ENCODE results near the gene DUSP2.
"Not testable (repeated sequence)": the region's sequence is repeated elsewhere in the genome, so short reads cannot be mapped to it uniquely, and the experiment has no call there.

Gene DUSP2

GRCh38 chr2:96147593-96148201 lies 2.5 kb upstream of the DUSP2 start:
- DNase-seq (ENCODE audit: low read depth in 2 of 2): no peak

DNA sequence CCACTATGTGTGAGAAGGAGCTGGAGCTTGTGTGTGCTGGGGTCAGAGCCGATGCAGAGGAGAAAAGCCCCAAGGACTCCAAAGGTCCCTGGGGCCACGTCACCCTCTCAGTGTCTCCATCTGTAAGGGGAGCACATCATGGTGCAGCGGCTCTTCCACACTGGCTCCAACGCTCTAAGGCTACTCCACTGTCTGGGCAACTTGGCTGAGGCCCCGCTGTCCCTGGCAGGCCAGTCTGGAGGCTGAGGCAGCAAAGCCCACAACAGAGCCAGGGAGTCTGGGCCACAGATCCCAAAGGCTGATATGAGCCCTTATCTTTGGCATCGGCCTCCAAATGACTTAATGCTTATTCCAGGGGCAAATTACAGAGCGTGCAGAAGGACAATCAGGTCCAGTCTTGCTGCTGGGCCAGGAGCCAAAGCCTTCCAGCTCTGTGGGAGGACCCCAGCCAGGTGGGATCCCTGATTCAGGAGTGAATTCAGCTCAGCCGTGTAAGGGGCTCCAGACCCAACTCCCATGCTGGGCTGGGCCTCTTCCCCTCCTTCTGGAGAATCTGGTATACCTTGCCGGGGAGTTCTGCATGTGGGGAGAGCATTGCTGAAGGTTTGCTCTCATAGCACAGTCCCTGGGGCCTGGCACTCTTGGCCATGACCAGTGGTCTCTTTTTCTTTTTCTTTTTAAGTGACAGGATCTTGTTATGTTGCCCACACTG lies 1.8 kb upstream of the DUSP2 start:
- no peak for DNase-seq (ENCODE audit: low read depth in 2 of 2)

DNA sequence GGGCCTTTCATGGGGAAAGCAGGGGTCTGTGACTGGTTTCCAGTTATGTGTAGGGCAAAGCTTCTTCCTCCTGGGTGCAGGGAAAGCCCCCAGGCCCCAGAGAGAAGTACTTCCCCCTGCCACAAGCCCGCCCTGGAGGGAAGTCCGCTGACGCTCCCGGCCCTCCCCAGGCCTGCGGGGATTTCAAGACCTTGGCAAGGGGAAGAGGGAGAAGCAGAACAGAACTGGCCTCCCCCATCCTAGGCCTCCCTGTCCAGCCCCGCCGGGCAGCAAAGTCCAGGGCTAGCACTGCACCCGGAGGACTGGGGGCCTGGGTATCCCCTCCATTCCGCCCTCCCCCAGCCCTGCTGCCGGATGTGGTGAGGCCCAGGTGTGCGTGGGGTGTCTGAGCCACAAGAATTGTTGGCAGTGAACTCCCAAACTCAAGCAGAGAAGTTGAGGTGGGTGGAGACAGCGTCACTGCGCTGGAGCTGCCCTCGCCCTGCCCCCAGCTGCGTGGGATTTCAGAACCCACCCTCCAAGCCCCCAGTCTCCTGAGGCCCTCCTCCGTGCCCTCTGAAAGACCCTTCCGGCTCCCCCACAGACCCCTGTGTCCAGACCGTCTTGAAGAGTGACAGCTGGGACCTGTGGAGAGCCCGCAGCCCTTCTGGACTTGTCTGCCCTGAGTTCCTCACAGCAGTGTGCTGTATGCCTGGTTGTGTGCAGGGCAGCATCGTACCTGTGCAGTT lies 1.1 kb upstream of the DUSP2 start:
- DNase-seq (ENCODE audit: low read depth in 2 of 2): peak; percentile 79 to 86

DNA sequence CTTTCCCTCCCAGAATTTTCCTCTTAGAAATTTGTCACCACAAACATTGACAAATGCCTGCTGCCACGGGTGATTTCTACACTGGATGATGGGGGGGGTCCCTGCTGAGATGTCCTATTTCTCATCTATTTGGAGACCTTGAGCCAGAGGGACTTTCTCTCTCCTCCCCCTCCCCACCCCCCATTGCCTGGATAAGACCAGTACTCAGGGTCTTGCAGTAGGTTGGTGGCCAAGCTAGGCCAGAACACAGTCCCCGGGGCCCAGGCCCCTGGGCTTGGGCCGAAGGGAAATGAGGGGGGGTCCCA lies 560 bp upstream of the DUSP2 start:
- no peak for DNase-seq (ENCODE audit: low read depth in 2 of 2)

DNA sequence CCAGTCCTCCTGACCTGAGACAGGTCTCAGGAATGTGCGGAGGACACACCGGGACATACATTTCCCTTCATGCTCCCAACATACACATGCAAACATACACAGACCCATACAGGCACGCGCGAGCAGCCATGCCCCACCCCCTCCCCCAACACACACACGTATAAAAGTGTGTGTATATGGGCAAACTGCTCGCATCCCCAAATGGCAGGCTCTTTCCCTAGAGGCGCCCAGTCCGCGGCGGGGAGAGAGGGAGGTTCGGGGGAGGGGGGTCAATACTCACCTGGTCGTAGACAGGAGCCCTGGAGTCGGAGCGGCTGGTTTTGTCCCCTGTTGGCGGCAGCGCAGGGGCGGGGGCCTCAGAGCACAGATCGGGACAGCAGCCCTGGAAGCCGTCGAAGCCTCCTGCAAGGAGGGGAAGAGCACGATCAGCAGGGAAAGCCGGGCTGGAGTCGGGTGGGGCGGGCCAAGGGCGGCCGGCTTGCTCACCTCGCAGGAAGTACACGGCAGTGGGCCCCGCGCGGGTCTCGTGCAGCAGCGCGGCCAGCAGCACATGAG lies 682 bp downstream of the DUSP2 start:
- DNase-seq (ENCODE audit: low read depth in 2 of 2): no peak

GRCh38 chr2:96143848-96144480 lies 1.3 kb downstream of the DUSP2 start:
- no peak for DNase-seq (ENCODE audit: low read depth in 2 of 2)

DNA sequence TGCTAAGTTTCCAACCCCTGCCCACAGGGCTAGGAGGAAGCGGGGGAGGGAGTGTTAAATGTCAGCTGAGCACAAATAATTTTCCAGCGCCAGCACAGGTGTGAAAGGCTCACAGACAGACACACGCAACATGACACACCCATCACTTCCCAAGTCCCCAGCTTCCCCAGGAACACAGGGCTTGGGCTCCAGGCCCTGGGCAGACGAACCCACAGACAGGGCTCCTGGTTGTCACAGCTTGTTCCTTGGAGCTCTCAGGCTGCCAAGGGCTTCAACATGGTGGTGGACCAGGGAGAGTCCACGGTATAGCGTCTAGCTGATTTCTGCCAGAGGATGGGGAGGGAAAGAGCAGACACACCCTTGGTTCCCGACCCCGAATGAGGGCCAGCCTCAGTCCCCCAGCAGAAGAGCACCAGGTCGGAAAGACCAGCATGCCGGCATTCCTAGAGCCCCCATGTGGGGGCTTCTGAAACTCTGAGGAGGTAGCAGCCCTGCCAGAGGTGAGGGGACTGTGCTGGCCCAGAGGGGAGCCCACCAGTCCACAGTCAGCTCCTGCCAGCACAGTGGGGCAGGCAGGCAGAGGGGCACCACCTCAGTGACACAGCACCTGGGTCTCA lies 1.9 kb downstream of the DUSP2 start:
- DNase-seq (ENCODE audit: low read depth in 2 of 2): no peak

GRCh38 chr2:96142217-96143113 lies 2.8 kb downstream of the DUSP2 start:
- peak in 1 of 2 donors; percentile 74 for DNase-seq (ENCODE audit: low read depth in 2 of 2)

DNA sequence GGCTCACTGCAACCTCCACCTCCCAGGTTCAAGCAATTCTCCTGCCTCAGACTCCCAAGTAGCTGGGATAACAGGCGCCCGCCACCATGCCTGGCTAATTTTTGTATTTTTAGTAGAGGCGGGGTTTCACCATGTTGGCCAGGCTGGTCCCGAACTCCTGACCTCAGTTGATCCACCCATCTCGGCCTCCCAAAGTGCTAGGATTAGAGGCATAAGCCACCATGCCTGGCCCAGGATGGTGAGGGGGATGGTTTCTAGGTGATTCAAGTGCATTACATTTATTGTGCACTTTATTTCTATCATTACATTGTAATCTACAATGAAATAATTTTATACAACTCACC lies 3.6 kb downstream of the DUSP2 start:
- not testable (repeated sequence) for DNase-seq (ENCODE audit: low read depth in 2 of 2)

DNA sequence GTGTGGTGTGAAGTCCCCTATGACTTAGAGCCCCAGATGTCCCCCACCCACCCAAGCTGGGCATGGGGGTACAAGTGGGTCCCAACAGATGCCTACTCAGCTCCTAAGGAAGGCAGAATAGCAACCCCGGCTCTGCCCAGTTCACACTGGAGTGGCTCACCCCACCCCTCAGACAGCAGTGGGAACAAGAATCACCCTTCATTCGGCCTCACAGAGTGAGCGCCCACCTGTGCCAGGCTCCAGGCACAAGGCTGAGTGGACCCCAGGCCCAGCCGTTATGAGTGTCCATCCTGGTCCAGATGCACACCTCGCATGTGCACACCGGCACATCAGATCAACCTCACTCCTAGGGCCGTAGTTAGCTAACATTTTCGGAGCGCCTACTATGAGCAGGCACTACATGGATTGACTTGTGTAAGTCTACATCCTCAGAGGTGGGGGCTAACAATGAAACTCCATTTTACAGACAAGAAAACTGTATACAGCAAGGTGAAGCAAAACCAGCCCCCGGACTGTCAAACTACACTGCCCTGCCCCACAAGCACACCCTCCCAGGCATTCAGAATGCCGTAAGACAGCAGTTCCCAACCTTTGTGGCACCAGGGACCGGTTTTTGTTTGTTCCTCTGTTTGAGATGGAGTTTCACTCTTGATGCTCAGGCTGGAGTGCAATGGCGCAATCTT lies 4.2 kb downstream of the DUSP2 start:
- no peak for DNase-seq (ENCODE audit: low read depth in 2 of 2)

DNA sequence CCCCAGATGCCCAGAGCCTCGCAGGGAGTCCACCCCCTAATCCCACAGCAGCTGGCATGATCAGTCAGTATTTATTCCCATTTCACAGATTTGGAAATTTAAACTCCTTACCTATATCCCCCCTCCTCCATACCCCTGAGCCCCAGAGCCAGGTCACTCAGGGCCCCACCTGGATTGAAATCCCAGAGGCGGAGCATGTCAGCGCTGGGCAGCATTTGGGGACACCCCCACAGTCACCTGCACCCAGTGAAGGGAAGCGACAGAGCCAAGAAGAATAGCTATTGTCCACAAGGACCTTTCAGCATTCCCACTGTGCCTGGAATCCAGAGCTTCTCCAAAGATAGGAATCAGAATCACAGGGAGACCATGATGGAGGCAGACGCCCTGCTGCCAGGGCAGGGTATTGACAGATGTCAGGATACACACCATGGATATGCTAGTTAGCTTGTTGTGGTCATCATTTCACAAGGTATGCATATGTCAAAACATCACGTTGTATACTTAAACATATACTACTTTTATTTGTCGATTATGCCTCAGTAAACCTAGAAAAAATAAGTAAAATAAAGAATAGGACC lies 6.0 kb downstream of the DUSP2 start:
- DNase-seq (ENCODE audit: low read depth in 2 of 2): no peak

- DNase-seq (ENCODE audit: low read depth in 2 of 2): no peak
These were observed 6.8 kb downstream of the DUSP2 start, which contains the start of gene ASTL for GRCh38 chr2:96138179-96139145. ASTL (minus strand) TSS chr2:96138502; CDS start chr2:96138436, 66 bp downstream.

GRCh38 chr2:96137321-96138178 lies 7.7 kb downstream of the DUSP2 start:
- DNase-seq (ENCODE audit: low read depth in 2 of 2): no peak

GRCh38 chr2:96136129-96136720 lies 9.0 kb downstream of the DUSP2 start:
- DNase-seq (ENCODE audit: low read depth in 2 of 2): no peak

DNA sequence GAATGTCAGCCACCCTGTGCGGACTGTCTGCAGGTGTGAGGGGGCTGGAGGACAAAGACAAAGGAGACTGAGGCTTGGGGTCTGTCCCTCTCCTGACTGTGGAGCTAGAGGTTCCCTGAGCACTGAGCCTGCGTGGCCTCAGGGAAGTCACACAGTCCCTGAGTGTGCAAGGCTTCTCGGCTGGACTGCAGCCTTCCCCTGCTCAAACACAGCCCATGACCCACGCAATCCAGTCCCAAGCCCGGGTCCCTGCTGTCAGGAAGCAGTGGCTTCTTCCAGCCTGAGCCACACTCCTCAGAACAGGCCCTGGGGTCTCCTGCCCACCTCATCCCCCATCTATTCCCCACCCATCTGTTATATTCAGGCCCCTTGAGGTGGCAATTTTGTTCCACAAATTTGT lies 9.6 kb downstream of the DUSP2 start:
- DNase-seq (ENCODE audit: low read depth in 2 of 2): no peak

DNA sequence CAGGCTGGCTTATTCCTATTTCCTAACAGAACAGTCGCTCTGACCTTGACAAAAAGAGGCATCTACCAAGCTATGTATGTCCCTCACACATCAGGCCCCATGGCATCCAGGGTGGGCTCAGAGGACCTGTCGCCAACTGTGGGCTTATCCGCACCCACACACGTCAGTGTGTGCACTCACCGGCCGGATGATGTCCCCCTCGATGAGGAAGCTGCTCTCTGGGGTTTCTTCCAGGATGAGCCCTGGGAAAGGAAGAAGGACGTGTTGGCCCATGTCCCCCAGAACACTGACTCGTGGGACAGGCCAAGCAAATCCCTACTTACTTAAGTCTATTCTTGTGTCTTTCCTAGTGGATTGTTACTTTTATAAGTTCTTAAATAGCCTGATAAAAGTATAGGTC lies 10.1 kb downstream of the DUSP2 start:
- DNase-seq (ENCODE audit: low read depth in 2 of 2): no peak

DNA sequence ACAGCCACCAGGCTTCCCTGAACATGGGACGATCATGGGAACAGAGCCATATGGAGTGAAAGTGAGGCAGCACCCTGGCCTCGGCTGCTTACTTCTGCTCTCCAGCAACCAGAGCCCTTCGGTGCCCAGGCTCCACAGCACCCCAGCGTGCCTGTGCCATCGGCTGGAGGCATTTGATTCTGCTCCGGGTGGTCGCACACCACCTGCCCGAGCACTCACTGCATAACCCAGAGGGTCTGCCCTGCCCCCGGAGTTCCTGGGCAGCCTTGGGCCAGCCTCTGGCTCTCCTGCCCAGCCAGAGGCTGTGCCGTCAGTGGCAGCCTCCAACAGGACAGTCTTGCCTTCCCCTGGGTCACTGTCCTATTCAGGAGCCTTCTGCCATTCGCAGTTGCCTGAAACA lies 10.8 kb downstream of the DUSP2 start:
- DNase-seq (ENCODE audit: low read depth in 2 of 2): no peak

Data from activated CD8-positive, alpha-beta memory T cell treated with anti-CD3 and anti-CD28 coated beads for 4 hours (primary cell).